GM12801 (cell line): ENCODE results near the gene ELOVL5.

Experiments
- CTCF ChIP-seq: IDR thresholded peaks from one replicate; pipeline ENCODE4 v1.5.1; 2011; ENCODE audit warnings: control low read depth; ENCODE audit not compliant: insufficient read length; ENCODE audit errors: extremely low read depth

ELOVL5 gene

GRCh38 chr6:53325785-53326184 lies 23.0 kb downstream of the ELOVL5 start:
- TF ChIP-seq CTCF, result no peak

GRCh38 chr6:53322188-53323029 lies 26.3 kb downstream of the ELOVL5 start:
- no peak for TF ChIP-seq CTCF

- TF ChIP-seq CTCF, result no peak
Observed at GRCh38 chr6:53321701-53322100, 27.0 kb downstream of the ELOVL5 start.

- no peak for TF ChIP-seq CTCF
Observed at GRCh38 chr6:53320964-53321363, 27.8 kb downstream of the ELOVL5 start.

- no peak for TF ChIP-seq CTCF
Observed at GRCh38 chr6:53318429-53318828, 30.3 kb downstream of the ELOVL5 start.

GRCh38 chr6:53317861-53318260 lies 30.9 kb downstream of the ELOVL5 start:
- TF ChIP-seq CTCF, result no peak

GRCh38 chr6:53316142-53316541 lies 32.6 kb downstream of the ELOVL5 start:
- no peak for TF ChIP-seq CTCF
